Aorta (tissue), 5 donors: ENCODE results near the gene CITED4. TPM values are rescaled to one million over a fixed set of nuclear protein-coding genes. Genes with fewer than 3 reads are reported as not detected.

Experiments
- ATAC-seq: fragments of 200-7000 bp; cut with Tn5 transposase; one replicate; pipeline ENCODE4 v1.9.1; 2022; ENCODE audit warnings: moderate library complexity; ENCODE audit not compliant: low FRiP score
- DNase-seq, 2 donors: peaks; one replicate each; pipeline ENCODE4 v3.0.0-alpha.2; 2020
- H3K27ac ChIP-seq, 2 donors: one replicate each; pipeline ENCODE4 v1.5.1; 2013; ENCODE audit warnings: low read length in 2 of 2, mild to moderate bottlenecking in 2 of 2, moderate library complexity in 2 of 2, control low read depth in 1 of 2, inconsistent platforms in 1 of 2, low read depth in 1 of 2
- H3K27me3 ChIP-seq, 2 donors: one replicate each; pipeline ENCODE4 v1.6.1; 2013; ENCODE audit warnings: control low read depth in 1 of 2, low read length in 1 of 2, mild to moderate bottlenecking in 1 of 2, moderate library complexity in 1 of 2; ENCODE audit not compliant: insufficient read depth in 2 of 2, control insufficient read depth in 1 of 2
- H3K36me3 ChIP-seq, 2 donors: one replicate each; pipeline ENCODE4 v1.6.1; 2013; ENCODE audit warnings: control low read depth in 1 of 2, low read length in 1 of 2, mild to moderate bottlenecking in 1 of 2; ENCODE audit not compliant: insufficient read depth in 2 of 2, control insufficient read depth in 1 of 2
- H3K4me1 ChIP-seq, 2 donors: one replicate each; pipeline ENCODE4 v1.6.1; 2013; ENCODE audit warnings: low read length in 2 of 2, control low read depth in 1 of 2, mild to moderate bottlenecking in 1 of 2, moderate library complexity in 1 of 2; ENCODE audit not compliant: insufficient read depth in 2 of 2, control insufficient read depth in 1 of 2
- H3K4me3 ChIP-seq, 2 donors: one replicate each; pipeline ENCODE4 v1.5.1; 2013; ENCODE audit warnings: low read length in 2 of 2, control low read depth in 1 of 2, mild to moderate bottlenecking in 1 of 2
- H3K9me3 ChIP-seq: one replicate; pipeline ENCODE4 v1.6.1; 2013; ENCODE audit warnings: mild to moderate bottlenecking, low read length; ENCODE audit not compliant: control insufficient read depth
- WGBS, 2 donors: extraction: QIAGEN DNeasy Blood & Tissue Kit; methylation state at CpG; one replicate each; pipeline ENCODE4 v1.1.7; 2013; 5-methylcytosine and 5-hydroxymethylcytosine counted together
- intact Hi-C, 2 donors: fragments of 100-400 bp; cut with DNase I; formaldehyde crosslinking; loops; one replicate each; pipeline versions ENCODE4 v1.14.2 to v1.15.0; 2022
- polyA plus RNA-seq, 2 donors: library from polyadenylated mRNA; stranded (reverse); fragments of 200-250 nt; gene quantifications; one replicate each; pipeline ENCODE4 v1.2.3, GENCODE V29; 2013
- total RNA-seq, 2 donors: library from RNA; stranded (reverse); fragmentation: NEBNext Ultra II Directional; extraction: Animal tissue kit (Norgen Biotek cat#: 25700); gene quantifications; one replicate each; pipeline ENCODE4 v1.2.1, GENCODE V29; 2021
- donor health status: healthy with polysubstance abuse.
- donor health status: Bipolar disorder and iron deficiency.
- donor health status: DM: no; HTN: no; CAD: no.
- donor health status: DM: no; HTN: no; CAD: no.
- donor health status: DM: yes; HTN: yes; CAD: no.

The CITED4 gene
- total and polyA plus RNA-seq, 4 donors, result 4.0 to 19.0 (median 13.3) TPM

GRCh38 chr1:40844887-40845878 is 17.0 kb downstream of the CITED4 start:
- peaks cover 1% of the 10 kb centered on the region for H3K9me3 ChIP-seq
- ATAC-seq (no peak), DNase-seq (peak in 1 of 2 donors; percentile 11)
- 44 to 54% methylated on average over 9 of the region's 9 CpGs for WGBS, 2 donors
- no peaks in the 10 kb centered on the region for H3K27me3 ChIP-seq
- no peak overlapping the region for H3K4me3 ChIP-seq
- H3K36me3 ChIP-seq, result no peaks in the 10 kb centered on the region
- H3K4me1 ChIP-seq, result no peaks in the 10 kb centered on the region
- H3K27ac ChIP-seq, result no peak overlapping the region
- intact Hi-C loops, result loop anchor here in 1 of 2 donors (5.0 to 10.0 kb wide), 2 partner anchors 73 to 170 kb away; no protein-coding TSS in a partner anchor

- Histone ChIP-seq H3K27ac (no peak overlapping the region), H3K36me3 (no peaks in the 10 kb centered on the region), H3K9me3 (peaks cover 1% of the 10 kb centered on the region), H3K4me3 (no peak overlapping the region), H3K4me1 (no peaks in the 10 kb centered on the region), H3K27me3 (no peaks in the 10 kb centered on the region)
- ATAC-seq (no peak), DNase-seq (no peak)
- intact Hi-C loops, result loop anchor here in 1 of 2 donors (10.0 kb wide), 1 partner anchor 169 kb away; no protein-coding TSS in a partner anchor
- WGBS, 2 donors, result 89 to 91% methylated on average over 5 of the region's 5 CpGs
These were observed 18.1 kb downstream of the CITED4 start for GRCh38 chr1:40844079-40844478.

- Histone ChIP-seq H3K4me3 (no peak overlapping the region), H3K9me3 (peaks cover 1% of the 10 kb centered on the region), H3K36me3 (peaks cover 0 to 4% of the 10 kb centered on the region in 2 donors), H3K27me3 (no peaks in the 10 kb centered on the region), H3K27ac (no peak overlapping the region), H3K4me1 (no peaks in the 10 kb centered on the region)
- 98 to 100% methylated on average over 3 of the region's 3 CpGs for WGBS, 2 donors
- DNase-seq (no peak), ATAC-seq (no peak)
- intact Hi-C loops, result loop anchor here in 1 of 2 donors (10.0 kb wide), 1 partner anchor 168 kb away; no protein-coding TSS in a partner anchor
These were observed 19.5 kb downstream of the CITED4 start for GRCh38 chr1:40842691-40843090.

GRCh38 chr1:40842207-40842606 is 20.0 kb downstream of the CITED4 start:
- Histone ChIP-seq H3K27me3 (no peaks in the 10 kb centered on the region), H3K4me3 (no peak overlapping the region), H3K36me3 (peaks cover 0 to 4% of the 10 kb centered on the region in 2 donors), H3K27ac (no peak overlapping the region), H3K9me3 (peaks cover 1% of the 10 kb centered on the region), H3K4me1 (no peaks in the 10 kb centered on the region)
- ATAC-seq (no peak), DNase-seq (no peak)
- intact Hi-C loops, result loop anchor here in 1 of 2 donors (10.0 kb wide), 1 partner anchor 167 kb away; no protein-coding TSS in a partner anchor
- WGBS, 2 donors, result 71% methylated on average over 4 of the region's 4 CpGs

- WGBS, 2 donors, result 88 to 90% methylated on average over 7 of the region's 7 CpGs
- no peaks in the 10 kb centered on the region for H3K27me3 ChIP-seq
- no peaks in the 10 kb centered on the region for H3K4me1 ChIP-seq
- peaks cover 0 to 4% of the 10 kb centered on the region in 2 donors for H3K36me3 ChIP-seq
- DNase-seq (peak in 1 of 2 donors; percentile 21), ATAC-seq (no peak)
- peaks cover 1% of the 10 kb centered on the region for H3K9me3 ChIP-seq
- no peak overlapping the region for H3K27ac ChIP-seq
- no peak overlapping the region for H3K4me3 ChIP-seq
- intact Hi-C loops, result loop anchor here in 1 of 2 donors (10.0 kb wide), 1 partner anchor 167 kb away; no protein-coding TSS in a partner anchor
These were observed 20.6 kb downstream of the CITED4 start for GRCh38 chr1:40841602-40842001.

- intact Hi-C loops, result loop anchor here in 1 of 2 donors (10.0 kb wide), 1 partner anchor 166 kb away; no protein-coding TSS in a partner anchor
- peaks cover 1% of the 10 kb centered on the region for H3K9me3 ChIP-seq
- H3K27ac ChIP-seq, result no peak overlapping the region
- 71 to 77% methylated on average over 6 of the region's 6 CpGs for whole genome bisulfite sequencing, 2 donors
- no peaks in the 10 kb centered on the region for H3K4me1 ChIP-seq
- peaks cover 0 to 4% of the 10 kb centered on the region in 2 donors for H3K36me3 ChIP-seq
- H3K27me3 ChIP-seq, result no peaks in the 10 kb centered on the region
- ATAC-seq, result no peak
- H3K4me3 ChIP-seq, result no peak overlapping the region
- no peak for DNase-seq
These were observed 21.4 kb downstream of the CITED4 start for GRCh38 chr1:40840526-40841323.

- intact Hi-C loops, result loop anchor here in 1 of 2 donors (10.0 kb wide), 1 partner anchor 165 kb away; no protein-coding TSS in a partner anchor
- ATAC-seq (no peak), DNase-seq (peak in 1 of 2 donors; percentile 36)
- H3K4me3 ChIP-seq, result no peak overlapping the region
- no peaks in the 10 kb centered on the region for H3K27me3 ChIP-seq
- H3K4me1 ChIP-seq, result no peaks in the 10 kb centered on the region
- H3K9me3 ChIP-seq, result peaks cover 1% of the 10 kb centered on the region
- no peak overlapping the region for H3K27ac ChIP-seq
- WGBS, 2 donors, result 84 to 92% methylated on average over 5 of the region's 5 CpGs
- peaks cover 0 to 4% of the 10 kb centered on the region in 2 donors for H3K36me3 ChIP-seq
These were observed 22.2 kb downstream of the CITED4 start for GRCh38 chr1:40839943-40840335.
